ENCODE measurements around the gene CNTN4. TPM values are rescaled to one million over a fixed set of nuclear protein-coding genes. Genes with fewer than 3 reads are reported as not detected.
"Not testable (repeated sequence)": the region's sequence is repeated elsewhere in the genome, so short reads cannot be mapped to it uniquely, and the experiment has no call there.

CNTN4 gene
- polyA plus RNA-seq, 1 donor (not counting 4 experiments of a cell fraction or from before 2014, with no cell fraction given): not detected

DNA sequence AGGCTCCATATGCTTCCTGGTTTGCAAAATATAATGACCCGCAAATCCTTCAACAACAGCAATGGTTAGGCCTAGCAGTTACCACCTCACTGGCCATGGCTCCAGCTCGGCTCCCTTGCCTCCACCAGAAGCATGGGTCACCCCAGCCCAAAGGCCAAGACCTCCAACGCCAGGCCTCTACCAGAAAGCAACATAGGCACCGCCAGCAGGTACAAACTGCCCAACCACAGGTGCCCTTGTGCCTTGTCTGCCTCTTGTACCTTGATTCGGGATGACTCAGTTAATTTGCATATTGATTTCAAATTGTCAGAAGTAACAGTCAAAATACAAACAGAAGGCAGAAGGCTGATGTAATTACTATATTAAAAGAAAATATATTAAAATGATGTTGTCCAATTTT lies 886.8 kb downstream of the CNTN4 start:
- no peaks in the 10 kb centered on the region for H3K36me3 ChIP-seq (ENCODE audit: control insufficient read depth in 2 of 2, extremely low read depth in 1 of 2, insufficient read depth in 2 of 2, low read length in 2 of 2)
- no peaks in the 10 kb centered on the region for H3K27me3 ChIP-seq (ENCODE audit: control insufficient read depth, extremely low read depth, insufficient read depth, low read length)
- H3K9me1 ChIP-seq (ENCODE audit: control insufficient read depth, extremely low read depth, insufficient read depth, low read length): no peaks in the 10 kb centered on the region
- TF ChIP-seq, protein P1, sequence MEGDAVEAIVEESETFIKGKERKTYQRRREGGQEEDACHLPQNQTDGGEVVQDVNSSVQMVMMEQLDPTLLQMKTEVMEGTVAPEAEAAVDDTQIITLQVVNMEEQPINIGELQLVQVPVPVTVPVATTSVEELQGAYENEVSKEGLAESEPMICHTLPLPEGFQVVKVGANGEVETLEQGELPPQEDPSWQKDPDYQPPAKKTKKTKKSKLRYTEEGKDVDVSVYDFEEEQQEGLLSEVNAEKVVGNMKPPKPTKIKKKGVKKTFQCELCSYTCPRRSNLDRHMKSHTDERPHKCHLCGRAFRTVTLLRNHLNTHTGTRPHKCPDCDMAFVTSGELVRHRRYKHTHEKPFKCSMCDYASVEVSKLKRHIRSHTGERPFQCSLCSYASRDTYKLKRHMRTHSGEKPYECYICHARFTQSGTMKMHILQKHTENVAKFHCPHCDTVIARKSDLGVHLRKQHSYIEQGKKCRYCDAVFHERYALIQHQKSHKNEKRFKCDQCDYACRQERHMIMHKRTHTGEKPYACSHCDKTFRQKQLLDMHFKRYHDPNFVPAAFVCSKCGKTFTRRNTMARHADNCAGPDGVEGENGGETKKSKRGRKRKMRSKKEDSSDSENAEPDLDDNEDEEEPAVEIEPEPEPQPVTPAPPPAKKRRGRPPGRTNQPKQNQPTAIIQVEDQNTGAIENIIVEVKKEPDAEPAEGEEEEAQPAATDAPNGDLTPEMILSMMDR (optimal IDR thresholded peaks at IDR 0.05 in 1 of 3, IDR thresholded peaks at IDR 0.05 in 1 of 3, conservative IDR thresholded peaks at IDR 0.05 in 1 of 3; ENCODE audit: extremely low read depth in 1 of 3, insufficient read depth in 2 of 3, low read length in 3 of 3): no peak
- TF ChIP-seq EZH2 (IDR thresholded peaks at IDR 0.05; ENCODE audit: low read length): no peak
- no peak for FAIRE-seq
- H2AFZ ChIP-seq (ENCODE audit: control insufficient read depth, low read length): no peak overlapping the region
- H3K9me3 ChIP-seq (ENCODE audit: control insufficient read depth, low read depth, low read length): no peaks in the 10 kb centered on the region
- no peak overlapping the region for H3K4me3 ChIP-seq (ENCODE audit: control insufficient read depth in 2 of 3, extremely low read depth in 1 of 3, insufficient read depth in 2 of 3, low read depth in 1 of 3, low read length in 3 of 3)
- no peak for DNase-seq (ENCODE audit: low read depth, low spot score)
- dilution Hi-C loops (cut with MboI; ENCODE audit: extremely low pct_ligation_motif_present, low sequenced_read_pairs): no loop called here
- H3K9ac ChIP-seq (ENCODE audit: control insufficient read depth, extremely low read depth, insufficient read depth, low read length): no peak overlapping the region
- no peak overlapping the region for H3K4me2 ChIP-seq (ENCODE audit: control insufficient read depth, extremely low read depth, insufficient read depth, low read depth, low read length)
- no peaks in the 10 kb centered on the region for H3K79me2 ChIP-seq (ENCODE audit: control insufficient read depth, insufficient read depth, low read length)
- H3K4me1 ChIP-seq (ENCODE audit: control insufficient read depth, extremely low read depth, insufficient read depth, low read length): no peaks in the 10 kb centered on the region
- H4K20me1 ChIP-seq (ENCODE audit: control insufficient read depth, extremely low read depth, insufficient read depth, low read length): no peaks in the 10 kb centered on the region
- no peak overlapping the region for H3K27ac ChIP-seq (ENCODE audit: control insufficient read depth, insufficient read depth, low read length)

DNA sequence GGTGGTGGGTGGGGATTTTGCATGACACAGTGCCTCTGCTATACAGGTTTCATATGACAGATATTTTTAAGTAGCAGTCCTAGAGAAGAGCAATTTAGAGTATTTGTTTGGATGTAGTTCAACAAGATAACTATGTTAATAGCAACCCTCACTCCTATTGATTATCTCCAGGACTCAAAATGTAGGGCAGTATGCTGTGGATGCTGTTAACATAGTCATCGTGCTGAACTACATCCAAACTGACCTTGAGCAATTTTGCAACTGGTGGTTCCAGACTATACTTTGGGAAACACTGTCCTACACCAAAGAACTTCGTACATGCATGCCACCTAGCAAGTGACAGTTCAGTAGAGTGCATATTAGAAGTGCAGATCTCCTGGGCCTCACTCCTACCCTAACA lies 893.9 kb downstream of the CNTN4 start:
- Histone ChIP-seq H3K27ac (ENCODE audit: control insufficient read depth, insufficient read depth, low read length) (no peak overlapping the region), H3K9me3 (ENCODE audit: control insufficient read depth, low read depth, low read length) (no peaks in the 10 kb centered on the region), H3K79me2 (ENCODE audit: control insufficient read depth, insufficient read depth, low read length) (no peaks in the 10 kb centered on the region), H3K36me3 (ENCODE audit: control insufficient read depth in 2 of 2, extremely low read depth in 1 of 2, insufficient read depth in 2 of 2, low read length in 2 of 2) (no peaks in the 10 kb centered on the region), H4K20me1 (ENCODE audit: control insufficient read depth, extremely low read depth, insufficient read depth, low read length) (no peaks in the 10 kb centered on the region), H3K9me1 (ENCODE audit: control insufficient read depth, extremely low read depth, insufficient read depth, low read length) (no peaks in the 10 kb centered on the region), H3K4me3 (ENCODE audit: control insufficient read depth in 2 of 3, extremely low read depth in 1 of 3, insufficient read depth in 2 of 3, low read depth in 1 of 3, low read length in 3 of 3) (no peak overlapping the region), H3K27me3 (ENCODE audit: control insufficient read depth, extremely low read depth, insufficient read depth, low read length) (no peaks in the 10 kb centered on the region), H3K4me2 (ENCODE audit: control insufficient read depth, extremely low read depth, insufficient read depth, low read depth, low read length) (no peak overlapping the region), H3K9ac (ENCODE audit: control insufficient read depth, extremely low read depth, insufficient read depth, low read length) (no peak overlapping the region), H2AFZ (ENCODE audit: control insufficient read depth, low read length) (no peak overlapping the region), H3K4me1 (ENCODE audit: control insufficient read depth, extremely low read depth, insufficient read depth, low read length) (no peaks in the 10 kb centered on the region)
- dilution Hi-C loops (cut with MboI; ENCODE audit: extremely low pct_ligation_motif_present, low sequenced_read_pairs): no loop called here
- DNase-seq (ENCODE audit: low read depth, low spot score) (no peak), FAIRE-seq (no peak)
- TF ChIP-seq, protein P1 (optimal IDR thresholded peaks at IDR 0.05 in 1 of 3, IDR thresholded peaks at IDR 0.05 in 1 of 3, conservative IDR thresholded peaks at IDR 0.05 in 1 of 3; ENCODE audit: extremely low read depth in 1 of 3, insufficient read depth in 2 of 3, low read length in 3 of 3): no peak
- no peak for TF ChIP-seq EZH2 (IDR thresholded peaks at IDR 0.05; ENCODE audit: low read length)

DNA sequence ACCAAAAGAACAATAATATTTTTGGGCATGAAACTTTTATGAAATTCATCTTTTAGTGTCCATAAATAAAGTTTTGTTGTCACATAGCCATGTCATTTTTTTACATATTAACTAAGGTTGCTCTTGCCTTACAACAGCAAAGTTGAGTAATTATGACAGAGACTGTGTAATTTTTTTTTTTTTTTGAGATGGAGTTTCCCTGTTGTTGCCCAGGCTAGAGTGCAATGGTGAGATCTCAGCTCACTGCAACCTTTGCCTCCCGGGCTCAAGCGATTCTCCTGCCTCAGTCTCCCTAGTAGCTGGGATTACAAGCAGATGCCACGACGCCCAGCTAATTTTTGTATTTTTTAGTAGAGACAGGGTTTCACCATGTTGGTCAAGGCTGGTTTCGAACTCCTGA lies 894.5 kb downstream of the CNTN4 start:
- dilution Hi-C loops (cut with MboI; ENCODE audit: extremely low pct_ligation_motif_present, low sequenced_read_pairs); H3K27ac ChIP-seq (ENCODE audit: control insufficient read depth, insufficient read depth, low read length); DNase-seq (ENCODE audit: low read depth, low spot score); H3K9ac ChIP-seq (ENCODE audit: control insufficient read depth, extremely low read depth, insufficient read depth, low read length); H3K27me3 ChIP-seq (ENCODE audit: control insufficient read depth, extremely low read depth, insufficient read depth, low read length); H3K9me1 ChIP-seq (ENCODE audit: control insufficient read depth, extremely low read depth, insufficient read depth, low read length); FAIRE-seq; H4K20me1 ChIP-seq (ENCODE audit: control insufficient read depth, extremely low read depth, insufficient read depth, low read length); H3K36me3 ChIP-seq (ENCODE audit: control insufficient read depth in 2 of 2, extremely low read depth in 1 of 2, insufficient read depth in 2 of 2, low read length in 2 of 2); H3K9me3 ChIP-seq (ENCODE audit: control insufficient read depth, low read depth, low read length); H3K4me2 ChIP-seq (ENCODE audit: control insufficient read depth, extremely low read depth, insufficient read depth, low read depth, low read length); H3K79me2 ChIP-seq (ENCODE audit: control insufficient read depth, insufficient read depth, low read length); H3K4me1 ChIP-seq (ENCODE audit: control insufficient read depth, extremely low read depth, insufficient read depth, low read length); H2AFZ ChIP-seq (ENCODE audit: control insufficient read depth, low read length); H3K4me3 ChIP-seq (ENCODE audit: control insufficient read depth in 2 of 3, extremely low read depth in 1 of 3, insufficient read depth in 2 of 3, low read depth in 1 of 3, low read length in 3 of 3): not testable (repeated sequence)

Measured in keratinocyte (primary cell).